SIG-M5 treated with dmso at 0.1 percent for 504 hours (cell line): ENCODE measurements around the gene INSIG2.
A peak's percentile ranks its signal among the peaks of the same experiment; 100 is the strongest.
"Not testable (repeated sequence)": the region's sequence is repeated elsewhere in the genome, so short reads cannot be mapped to it uniquely, and the experiment has no call there.

Experiments
- DNase-seq: peaks from one replicate; lab custom pipeline; 2025; ENCODE audit not compliant: unreplicated experiment; lab: John Stamatoyannopoulos, UW

Gene INSIG2

DNA sequence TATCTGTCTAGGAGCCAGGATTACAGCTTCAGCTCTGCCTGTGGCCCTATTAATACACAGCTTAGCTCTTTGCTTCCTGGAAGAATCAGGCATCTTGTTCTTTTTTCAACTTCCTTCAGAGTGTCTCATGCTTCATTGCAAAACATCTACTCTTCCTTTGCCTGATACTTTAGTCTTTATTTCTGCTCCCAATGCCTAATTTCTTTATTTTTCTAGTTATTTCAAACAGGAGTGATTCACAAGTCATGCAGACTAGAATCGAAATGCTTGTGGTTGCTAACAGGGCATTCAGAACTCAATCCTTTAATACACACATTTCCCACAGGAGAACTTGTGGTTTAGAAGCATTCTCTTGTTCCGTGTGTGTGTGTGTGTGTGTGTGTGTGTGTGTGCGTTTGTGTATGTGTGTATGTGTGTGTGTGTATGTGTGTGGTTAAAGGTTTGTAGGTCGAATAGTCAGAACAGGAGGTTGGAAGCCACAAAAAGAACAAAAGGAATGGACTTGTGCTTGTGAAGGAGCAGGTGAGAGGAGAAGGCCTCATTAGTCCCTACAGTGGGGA is 28.3 kb upstream of the INSIG2 start:
- peak; percentile 28 for DNase-seq

DNA sequence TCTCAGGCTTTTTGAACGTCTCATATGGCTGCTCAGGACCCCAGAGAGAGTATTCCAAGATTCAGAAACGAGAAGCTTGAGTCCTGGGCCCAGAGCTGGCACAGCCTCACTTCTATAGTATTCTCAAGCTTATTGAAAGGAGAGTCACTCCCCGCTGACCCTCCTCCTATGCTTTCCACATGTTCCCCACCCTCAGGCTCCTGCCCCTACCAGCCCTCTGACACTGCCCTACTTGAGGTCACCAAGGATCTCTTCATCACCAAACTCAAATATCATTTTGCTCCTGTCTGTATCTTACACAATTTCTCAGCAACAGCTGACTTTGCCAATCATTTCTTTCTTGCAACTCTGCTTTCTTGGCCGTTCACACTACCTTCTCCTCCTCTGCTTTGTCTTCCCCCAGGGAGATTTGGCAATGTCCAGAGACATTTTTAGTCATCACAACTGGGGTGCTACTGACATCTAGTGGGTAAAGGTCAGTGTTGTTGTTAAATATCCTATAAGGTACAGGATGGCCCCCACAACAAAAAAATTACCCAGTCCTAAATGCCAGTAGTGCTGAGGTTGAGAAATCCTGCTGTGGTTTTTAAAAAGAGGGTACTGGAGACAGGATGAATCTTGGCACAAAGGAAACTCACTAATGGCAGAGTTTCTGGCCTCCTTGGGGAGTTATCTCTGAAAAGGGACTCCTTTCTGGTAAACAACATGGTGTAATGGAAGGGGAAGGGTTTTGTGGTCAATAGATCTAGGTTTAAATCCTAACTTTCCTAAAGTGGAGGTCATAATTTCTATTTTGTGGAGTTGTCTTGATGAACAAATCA is 26.9 kb upstream of the INSIG2 start:
- peak; percentile 88 for DNase-seq

DNA sequence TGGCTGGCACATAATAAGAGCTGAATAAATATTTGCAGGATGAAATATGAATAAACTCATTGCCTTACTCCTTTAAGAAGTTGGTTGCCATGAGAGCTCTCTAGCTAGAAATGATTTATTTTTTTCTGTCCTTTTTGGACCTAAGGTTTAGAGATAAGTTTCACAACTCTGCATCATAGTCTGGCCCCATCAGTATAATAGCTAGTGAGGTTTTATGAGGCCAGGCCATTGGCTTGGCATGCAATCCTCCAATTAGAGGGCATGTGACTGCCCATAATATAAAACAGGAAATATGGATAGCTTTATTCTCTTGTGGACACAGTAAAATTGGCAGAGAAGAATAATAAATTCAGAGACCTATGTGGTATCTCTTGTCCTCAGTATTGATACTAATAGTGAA is 26.2 kb upstream of the INSIG2 start:
- DNase-seq = no peak

DNA sequence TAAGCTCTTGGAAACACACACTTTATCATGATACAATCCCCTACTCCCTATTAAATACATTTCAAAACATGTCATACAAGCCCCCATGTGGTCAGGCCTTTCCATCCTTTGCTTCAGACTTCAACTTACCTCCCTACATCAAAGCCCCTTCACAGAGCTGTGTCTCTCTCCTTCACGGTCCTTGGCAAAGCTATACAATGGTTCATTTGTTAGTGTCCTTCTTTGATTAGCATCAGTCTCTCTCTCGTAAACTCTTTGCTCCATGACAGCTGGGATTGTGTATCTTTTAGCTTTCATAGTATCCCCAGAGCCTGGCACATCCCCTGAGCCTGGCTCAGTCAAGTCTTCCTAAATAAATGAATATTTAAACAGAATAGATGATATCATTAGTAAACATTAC is 25.6 kb upstream of the INSIG2 start:
- no peak for DNase-seq

DNA sequence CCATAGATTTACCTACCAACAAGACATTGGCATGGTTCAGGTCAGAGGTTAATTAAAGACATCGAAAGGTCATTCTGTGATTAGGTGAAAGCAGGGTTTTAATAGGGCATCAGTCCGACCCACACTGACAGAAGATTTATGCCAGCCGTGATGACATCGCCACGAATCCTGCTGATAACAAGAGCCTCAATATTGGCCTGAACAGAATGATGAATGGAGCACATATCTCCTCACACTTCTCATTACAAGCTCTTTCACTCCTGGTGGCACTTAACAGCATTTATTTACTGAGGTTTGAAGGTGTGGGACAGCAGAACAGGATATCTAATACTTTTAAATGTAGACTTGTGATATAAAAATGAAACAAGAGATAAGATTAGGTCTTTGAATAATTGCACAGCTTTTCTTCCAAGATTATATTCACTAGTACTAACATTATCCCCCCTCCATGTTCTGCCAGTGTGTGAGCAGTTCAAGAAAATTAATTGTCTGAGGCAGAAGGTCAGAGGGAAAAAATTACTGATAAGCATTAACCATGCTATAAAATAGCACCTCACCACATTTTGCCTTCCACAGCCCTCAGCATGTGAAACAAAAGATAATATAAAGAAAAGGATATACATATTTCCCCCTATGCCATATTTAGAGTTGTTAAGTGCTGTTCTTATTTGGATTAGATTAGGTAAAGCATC is 23.1 kb upstream of the INSIG2 start:
- no peak for DNase-seq

- no peak for DNase-seq
Measured at GRCh38 chr2:118065921-118066511, 22.3 kb upstream of the INSIG2 start.

DNA sequence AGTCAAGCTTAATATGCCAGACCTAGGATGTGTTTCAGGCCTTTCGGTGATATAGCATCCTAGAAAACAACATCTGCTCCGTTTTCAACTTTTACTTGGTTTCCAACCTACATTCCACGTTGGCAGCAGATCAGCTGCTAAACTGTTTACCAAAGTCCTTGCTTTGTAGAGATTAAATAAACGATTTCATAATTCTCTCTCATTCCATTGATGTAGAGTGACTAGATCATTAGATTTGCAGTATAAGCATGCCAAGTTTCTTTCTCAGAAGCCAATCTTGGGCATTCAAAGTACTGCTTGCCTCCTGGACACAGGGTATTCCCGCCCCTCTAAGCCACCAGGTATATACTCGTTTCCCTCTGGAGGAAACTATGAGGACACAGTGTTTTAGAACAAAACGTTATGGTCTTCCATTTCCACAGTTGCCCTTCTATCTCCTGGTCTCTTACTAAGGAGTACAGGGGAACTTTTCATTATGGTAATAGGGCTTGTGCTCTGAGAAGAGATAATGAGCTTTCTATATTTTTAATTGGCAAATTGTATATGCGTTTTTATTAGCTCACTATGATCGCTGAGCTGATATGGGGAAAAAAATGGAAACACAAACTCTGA is 10.5 kb upstream of the INSIG2 start:
- no peak for DNase-seq

DNA sequence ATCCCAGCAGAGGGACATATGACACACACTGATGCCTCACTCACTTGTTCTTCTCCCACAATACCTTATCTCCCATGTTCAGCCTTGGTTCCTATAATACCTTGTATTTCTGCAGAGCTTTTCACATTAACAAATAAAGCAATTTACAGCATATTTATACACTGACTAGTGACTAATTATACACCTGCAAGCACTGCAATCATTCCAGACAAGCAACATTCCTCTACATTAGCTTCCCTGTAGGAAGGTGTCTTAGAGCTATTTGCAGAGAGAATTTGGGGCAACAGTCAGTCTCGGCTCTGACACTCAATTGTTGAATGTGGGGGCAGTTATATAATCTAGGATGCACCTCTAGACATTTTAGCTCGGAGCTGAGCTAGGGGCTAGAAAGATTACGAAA is 9.5 kb upstream of the INSIG2 start:
- DNase-seq = no peak

DNA sequence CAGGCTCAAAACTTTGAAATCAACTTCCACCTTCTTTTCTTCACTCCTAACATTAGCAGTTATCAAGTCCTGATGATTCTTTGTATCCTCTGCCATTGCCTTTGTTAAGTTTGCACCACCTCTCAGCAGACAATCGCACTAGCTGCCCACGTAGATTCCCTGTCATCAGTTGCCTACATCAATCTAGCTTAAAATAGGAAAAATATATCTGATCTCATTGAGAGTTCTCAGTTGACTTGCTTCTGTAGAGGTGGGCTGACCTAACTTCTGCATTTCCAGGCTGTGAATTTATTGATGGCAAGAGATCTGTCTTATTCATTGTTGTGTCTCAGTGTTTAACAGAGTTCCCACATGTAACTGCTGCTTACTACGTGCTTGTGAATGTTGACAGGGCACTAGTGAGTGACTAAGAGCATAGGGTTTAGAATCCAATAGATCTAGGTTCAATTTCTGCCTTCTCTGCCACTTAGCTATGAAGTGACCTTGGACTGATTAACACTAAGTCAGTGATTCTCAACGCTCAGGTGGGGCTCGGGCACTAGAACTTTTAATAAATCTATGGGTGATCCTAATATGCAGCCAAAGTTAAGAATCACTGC is 3.7 kb upstream of the INSIG2 start:
- no peak for DNase-seq

DNA sequence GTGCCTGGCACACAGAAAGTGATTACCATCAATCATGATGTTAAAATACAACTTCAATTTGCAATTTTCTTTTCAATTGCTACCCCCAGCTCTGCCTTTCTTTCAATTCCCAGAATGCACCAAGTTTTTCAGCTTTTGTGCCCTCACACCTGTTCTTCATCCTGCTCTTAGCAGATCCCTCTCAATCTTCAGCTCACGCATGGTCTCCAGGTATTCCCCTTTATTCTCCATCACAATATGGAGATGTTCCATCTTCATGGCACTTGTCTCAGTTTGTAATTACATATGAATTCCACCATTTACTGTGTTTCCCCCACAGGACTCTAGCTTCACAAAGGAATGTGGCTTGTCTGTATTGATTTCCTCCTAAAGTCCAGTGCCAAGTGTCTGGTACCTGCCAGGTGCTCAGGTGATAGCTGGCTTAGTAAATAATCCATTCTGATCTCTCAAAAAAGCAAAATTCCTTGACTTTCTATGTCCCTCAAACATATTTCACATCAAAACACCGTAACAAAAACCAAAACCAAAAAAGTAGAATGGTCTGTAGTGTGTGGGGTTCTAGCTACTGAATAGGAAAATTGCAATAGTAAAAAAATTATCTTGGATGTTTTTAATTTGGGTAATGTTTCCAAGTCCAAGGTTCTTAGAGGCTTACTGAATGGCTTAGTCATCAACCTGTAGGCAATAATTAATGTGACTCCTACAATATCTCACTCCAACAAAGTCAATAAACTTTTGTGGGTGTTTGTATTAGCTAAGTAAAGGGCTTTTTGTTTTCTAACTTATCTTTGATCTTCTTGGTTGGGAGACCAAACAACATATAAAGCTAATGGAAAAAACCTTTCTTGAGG is 2.9 kb upstream of the INSIG2 start:
- no peak for DNase-seq

- DNase-seq = no peak
Measured at GRCh38 chr2:118086024-118086633, 2.1 kb upstream of the INSIG2 start.

GRCh38 chr2:118089139-118089800 is 999 bp downstream of the INSIG2 start:
- peak; percentile 75 for DNase-seq

- DNase-seq = no peak
Measured at GRCh38 chr2:118090387-118091139, 2.3 kb downstream of the INSIG2 start.

GRCh38 chr2:118091140-118091478 is 2.8 kb downstream of the INSIG2 start:
- DNase-seq = no peak

DNA sequence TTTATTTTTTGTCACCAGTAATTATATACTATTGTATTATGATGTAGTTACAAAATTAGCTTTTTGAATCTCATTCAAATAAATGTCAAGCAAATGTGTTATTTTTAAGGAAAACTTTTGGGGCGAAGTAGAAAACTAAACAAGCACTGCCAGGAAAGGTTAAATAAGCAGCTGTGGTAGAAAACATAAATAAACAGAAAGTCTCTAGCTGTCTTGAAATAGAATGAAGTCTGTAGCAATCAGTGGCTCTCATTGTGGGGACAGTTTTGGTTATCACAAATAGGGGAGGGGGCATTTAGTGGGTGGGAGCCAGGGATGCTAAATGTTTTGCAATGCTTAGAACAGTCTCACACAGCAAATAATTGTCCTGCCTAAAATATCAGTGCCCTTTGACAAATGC is 3.4 kb downstream of the INSIG2 start:
- no peak for DNase-seq

GRCh38 chr2:118094102-118094501 is 5.8 kb downstream of the INSIG2 start:
- not testable (repeated sequence) for DNase-seq

- DNase-seq = no peak
Measured at GRCh38 chr2:118094503-118094902, 6.2 kb downstream of the INSIG2 start.

DNA sequence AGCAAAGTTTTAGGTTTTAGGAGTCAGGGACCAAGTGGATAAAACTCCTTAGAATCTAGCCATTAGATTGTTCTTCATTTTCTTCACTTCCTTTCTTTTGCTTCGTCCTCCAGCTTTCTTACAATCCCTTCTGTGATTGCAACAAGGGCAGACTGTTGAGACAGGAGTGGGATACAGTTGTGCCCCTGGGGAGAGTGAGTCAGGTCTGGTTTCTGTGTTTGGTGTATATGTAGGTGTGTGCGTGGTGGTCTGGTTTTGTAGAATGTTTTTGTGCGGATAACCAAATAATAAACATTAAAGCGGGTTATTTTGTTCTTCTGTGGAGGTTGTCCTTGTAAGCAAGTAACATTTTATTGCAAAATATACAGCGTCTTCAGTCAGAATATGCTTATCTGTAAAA is 7.3 kb downstream of the INSIG2 start:
- peak; percentile 7 for DNase-seq

DNA sequence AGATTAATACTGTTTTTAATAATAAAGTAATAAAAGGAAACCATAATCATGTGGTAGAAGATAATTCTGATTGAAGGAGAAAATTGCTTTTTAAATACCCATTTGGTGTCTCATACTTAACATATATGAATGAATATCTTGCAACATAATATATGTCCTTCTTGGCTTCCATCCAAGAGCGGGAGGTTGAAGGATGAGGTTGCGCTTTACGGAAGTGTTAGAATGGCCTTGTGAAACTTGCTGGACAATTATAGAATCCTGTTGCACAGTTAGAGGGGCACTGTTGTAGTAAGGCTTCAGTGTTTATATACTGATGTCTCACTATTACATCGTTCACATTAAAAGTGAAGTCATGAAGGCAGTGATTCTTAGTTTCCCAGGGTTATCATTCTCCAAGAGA is 9.4 kb downstream of the INSIG2 start:
- peak; percentile 78 for DNase-seq
